Thyroid gland (tissue), 4 donors: ENCODE data around the gene MPPED1.

Experiments used
- POLR2A ChIP-seq, 2 donors: fragments of 450-650 bp; IDR thresholded peaks; one replicate each; pipeline ENCODE4 v1.6.1; 2017; ENCODE audit warnings: antibody characterized with exemption in 2 of 2, mild to moderate bottlenecking in 2 of 2, moderate library complexity in 1 of 2
- TF ChIP-seq, protein P1 (sequence below), 6 experiments: fragments of 200-600 bp in 3 of 6; fragments of 450-650 bp in 3 of 6; sonication (generic) in 3 of 6; IDR thresholded peaks; one replicate each; pipeline ENCODE4 v1.5.1; 2016 to 2019; ENCODE audit warnings: antibody characterized with exemption in 6 of 6, mild to moderate bottlenecking in 2 of 6, inconsistent platforms in 1 of 6, moderate library complexity in 1 of 6

- TF ChIP-seq, protein P1, sequence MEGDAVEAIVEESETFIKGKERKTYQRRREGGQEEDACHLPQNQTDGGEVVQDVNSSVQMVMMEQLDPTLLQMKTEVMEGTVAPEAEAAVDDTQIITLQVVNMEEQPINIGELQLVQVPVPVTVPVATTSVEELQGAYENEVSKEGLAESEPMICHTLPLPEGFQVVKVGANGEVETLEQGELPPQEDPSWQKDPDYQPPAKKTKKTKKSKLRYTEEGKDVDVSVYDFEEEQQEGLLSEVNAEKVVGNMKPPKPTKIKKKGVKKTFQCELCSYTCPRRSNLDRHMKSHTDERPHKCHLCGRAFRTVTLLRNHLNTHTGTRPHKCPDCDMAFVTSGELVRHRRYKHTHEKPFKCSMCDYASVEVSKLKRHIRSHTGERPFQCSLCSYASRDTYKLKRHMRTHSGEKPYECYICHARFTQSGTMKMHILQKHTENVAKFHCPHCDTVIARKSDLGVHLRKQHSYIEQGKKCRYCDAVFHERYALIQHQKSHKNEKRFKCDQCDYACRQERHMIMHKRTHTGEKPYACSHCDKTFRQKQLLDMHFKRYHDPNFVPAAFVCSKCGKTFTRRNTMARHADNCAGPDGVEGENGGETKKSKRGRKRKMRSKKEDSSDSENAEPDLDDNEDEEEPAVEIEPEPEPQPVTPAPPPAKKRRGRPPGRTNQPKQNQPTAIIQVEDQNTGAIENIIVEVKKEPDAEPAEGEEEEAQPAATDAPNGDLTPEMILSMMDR (IDR thresholded peaks at IDR 0.05), result no peak
- no peak for TF ChIP-seq POLR2A (IDR thresholded peaks at IDR 0.05)
Observed at GRCh38 chr22:43415681-43416080, 3.9 kb downstream of the MPPED1 start.
